H1 (cell line): ENCODE measurements around the gene COPZ1. TPM values are rescaled to one million over a fixed set of nuclear protein-coding genes. Genes with fewer than 3 reads are reported as not detected.

ENCODE experiments used
- CHD7 ChIP-seq: fragments of 300-600 bp; sonication (generic); IDR thresholded peaks from 2 replicates; pipeline ENCODE4 v1.7.1; 2012; ENCODE audit warnings: low read length, moderate library complexity, mild to moderate bottlenecking, inconsistent platforms; ENCODE audit not compliant: insufficient replicate concordance
- CTBP2 ChIP-seq: IDR thresholded peaks from 2 replicates; pipeline ENCODE4 v1.7.0; 2011; ENCODE audit warnings: borderline replicate concordance, mild to moderate bottlenecking, moderate library complexity, mixed read lengths, low read length; ENCODE audit not compliant: insufficient read depth, insufficient read length
- EGR1 ChIP-seq: IDR thresholded peaks from 2 replicates; pipeline ENCODE4 v1.6.1; 2011; ENCODE audit warnings: low read depth, low read length, borderline replicate concordance
- HDAC2 ChIP-seq, 2 experiments: fragments of 300-600 bp in 1 of 2; sonication (generic) in 1 of 2; IDR thresholded peaks; 2 replicates each; pipeline ENCODE4 v1.6.1; 2011 to 2012; ENCODE audit warnings: low read depth in 2 of 2, low read length in 2 of 2, mild to moderate bottlenecking in 2 of 2, moderate library complexity in 2 of 2, borderline replicate concordance in 1 of 2, inconsistent platforms in 1 of 2
- NANOG ChIP-seq: IDR thresholded peaks from 2 replicates; pipeline ENCODE4 v1.6.1; 2011; ENCODE audit warnings: low read length, low read depth, mild to moderate bottlenecking, inconsistent platforms; ENCODE audit not compliant: insufficient read depth, poor library complexity, severe bottlenecking
- SP4 ChIP-seq: IDR thresholded peaks from 2 replicates; pipeline ENCODE4 v1.6.1; 2012; ENCODE audit warnings: low read length, inconsistent platforms
- SRF ChIP-seq: IDR thresholded peaks from 2 replicates; pipeline ENCODE4 v1.6.1; 2011; ENCODE audit warnings: mild to moderate bottlenecking, low read depth, low read length, moderate library complexity
- polyA plus RNA-seq, 7 experiments: library from polyadenylated mRNA; depleted of rRNA in 3 of 7; stranded (reverse) in 5 of 7; unstranded in 2 of 7; fragments of >200 nt in 5 of 7; fragments of 200-250 nt in 2 of 7; gene quantifications; 1 replicate in 5 of 7; 2 replicates in 1 of 7; 4 replicates in 1 of 7; pipeline versions ENCODE4 v1.2.1 to v1.2.3, GENCODE V29; 2011 to 2013; ENCODE audit warnings: missing spikeins in 2 of 7, mixed read lengths in 2 of 7
- total RNA-seq: library from RNA; stranded (reverse); fragmentation: NEBNext Ultra II Directional; extraction: Animal tissue kit (Norgen Biotek cat#: 25700); gene quantifications from 2 replicates; pipeline ENCODE4 v1.2.1, GENCODE V29; 2021

Gene COPZ1
- total and polyA plus RNA-seq, 2 of the 8 experiments (the other 6 are each of a cell fraction or from before 2014, with no cell fraction given) = 103 to 133 TPM

GRCh38 chr12:54387114-54387467 lies 62.2 kb downstream of the COPZ1 start (continued):
- no peak for TF ChIP-seq EGR1
- TF ChIP-seq CHD7 = no peak
- TF ChIP-seq HDAC2 (IDR thresholded peaks at IDR 0.05; ENCODE audit: borderline replicate concordance in 1 of 2, low read depth in 2 of 2, low read length in 2 of 2) = no peak
- no peak for TF ChIP-seq NANOG
- TF ChIP-seq CTBP2 = no peak
- TF ChIP-seq SP4 = no peak
- TF ChIP-seq SRF = no peak
